ENCODE results near the gene ID2. TPM values are rescaled to one million over a fixed set of nuclear protein-coding genes. Genes with fewer than 3 reads are reported as not detected.

The ID2 gene
- total RNA-seq, 1 donor from 2014 or later = 378 TPM

GRCh38 chr2:8729939-8730338 is 48.1 kb downstream of the ID2 start:
- Histone ChIP-seq H3K27ac (no peak overlapping the region), H3K4me1 (no peaks in the 10 kb centered on the region), H3K4me3 (no peak overlapping the region), H3K36me3 (peaks cover 0 to 60% of the 10 kb centered on the region in 2 donors), H3K27me3 (no peaks in the 10 kb centered on the region), H3K9me3 (no peaks in the 10 kb centered on the region)
- TF ChIP-seq POLR2AphosphoS5 (IDR thresholded peaks at IDR 0.05; ENCODE audit: insufficient read depth in 1 of 2, low read depth in 1 of 2) = no peak
- TF ChIP-seq POLR2A (IDR thresholded peaks at IDR 0.05) = no peak
- no peak for TF ChIP-seq CTCF (IDR thresholded peaks at IDR 0.05)
- DNase-seq (ENCODE audit: extremely low spot score in 2 of 2) = no peak
- intact Hi-C loops (cut with DNase I) = no loop called here

GRCh38 chr2:8732601-8733000 is 50.7 kb downstream of the ID2 start:
- no peak for TF ChIP-seq POLR2AphosphoS5 (IDR thresholded peaks at IDR 0.05; ENCODE audit: insufficient read depth in 1 of 2, low read depth in 1 of 2)
- no peak for TF ChIP-seq CTCF (IDR thresholded peaks at IDR 0.05)
- no peak for TF ChIP-seq POLR2A (IDR thresholded peaks at IDR 0.05)
- Histone ChIP-seq H3K27ac (no peak overlapping the region), H3K4me3 (no peak overlapping the region), H3K4me1 (no peaks in the 10 kb centered on the region), H3K27me3 (no peaks in the 10 kb centered on the region), H3K9me3 (no peaks in the 10 kb centered on the region), H3K36me3 (peaks cover 0 to 78% of the 10 kb centered on the region in 2 donors)
- intact Hi-C loops (cut with DNase I) = no loop called here
- no peak for DNase-seq (ENCODE audit: extremely low spot score in 2 of 2)

Other genes with a start within 250 kb of the ID2 start
- 67.8 TPM for gene KIDINS220, start 155.6 kb downstream of the ID2 start, total RNA-seq